Right lobe of liver (tissue), 4 donors: ENCODE results near the gene CKMT2.

Source experiments
- POLR2A ChIP-seq: fragments of 450-650 bp; IDR thresholded peaks from one replicate; pipeline ENCODE4 v1.6.1; 2017; ENCODE audit warnings: antibody characterized with exemption, mild to moderate bottlenecking
- TF ChIP-seq, protein P1 (sequence below), 4 donors: fragments of 200-600 bp in 3 of 4; fragments of 450-650 bp in 1 of 4; IDR thresholded peaks; one replicate each; pipeline versions ENCODE4 v1.5.1 to v1.8.0; 2016 to 2022; ENCODE audit warnings: antibody characterized with exemption in 4 of 4, mild to moderate bottlenecking in 2 of 4
- donor health status: DM: no; HTN: no; CAD: no.
- donor health status: DM: no; HTN: no; CAD: no.
- donor health status: DM: no; HTN: yes; CAD: no.

GRCh38 chr5:81234801-81235200 is 1.7 kb downstream of the CKMT2 start:
- TF ChIP-seq POLR2A, result no peak
- TF ChIP-seq, protein P1, sequence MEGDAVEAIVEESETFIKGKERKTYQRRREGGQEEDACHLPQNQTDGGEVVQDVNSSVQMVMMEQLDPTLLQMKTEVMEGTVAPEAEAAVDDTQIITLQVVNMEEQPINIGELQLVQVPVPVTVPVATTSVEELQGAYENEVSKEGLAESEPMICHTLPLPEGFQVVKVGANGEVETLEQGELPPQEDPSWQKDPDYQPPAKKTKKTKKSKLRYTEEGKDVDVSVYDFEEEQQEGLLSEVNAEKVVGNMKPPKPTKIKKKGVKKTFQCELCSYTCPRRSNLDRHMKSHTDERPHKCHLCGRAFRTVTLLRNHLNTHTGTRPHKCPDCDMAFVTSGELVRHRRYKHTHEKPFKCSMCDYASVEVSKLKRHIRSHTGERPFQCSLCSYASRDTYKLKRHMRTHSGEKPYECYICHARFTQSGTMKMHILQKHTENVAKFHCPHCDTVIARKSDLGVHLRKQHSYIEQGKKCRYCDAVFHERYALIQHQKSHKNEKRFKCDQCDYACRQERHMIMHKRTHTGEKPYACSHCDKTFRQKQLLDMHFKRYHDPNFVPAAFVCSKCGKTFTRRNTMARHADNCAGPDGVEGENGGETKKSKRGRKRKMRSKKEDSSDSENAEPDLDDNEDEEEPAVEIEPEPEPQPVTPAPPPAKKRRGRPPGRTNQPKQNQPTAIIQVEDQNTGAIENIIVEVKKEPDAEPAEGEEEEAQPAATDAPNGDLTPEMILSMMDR (IDR thresholded peaks at IDR 0.05), result no peak
